ENCODE data around the gene ADAMTS13. TPM values are rescaled to one million over a fixed set of nuclear protein-coding genes. Genes with fewer than 3 reads are reported as not detected.
A peak's percentile ranks its signal among the peaks of the same experiment; 100 is the strongest.

ADAMTS13 gene
- total and polyA plus RNA-seq, 9 of the 15 experiments (the other 6 are each of a cell fraction or from before 2014, with no cell fraction given), result 0.03 to 0.20 (median 0.04) TPM; not detected in 4

DNA sequence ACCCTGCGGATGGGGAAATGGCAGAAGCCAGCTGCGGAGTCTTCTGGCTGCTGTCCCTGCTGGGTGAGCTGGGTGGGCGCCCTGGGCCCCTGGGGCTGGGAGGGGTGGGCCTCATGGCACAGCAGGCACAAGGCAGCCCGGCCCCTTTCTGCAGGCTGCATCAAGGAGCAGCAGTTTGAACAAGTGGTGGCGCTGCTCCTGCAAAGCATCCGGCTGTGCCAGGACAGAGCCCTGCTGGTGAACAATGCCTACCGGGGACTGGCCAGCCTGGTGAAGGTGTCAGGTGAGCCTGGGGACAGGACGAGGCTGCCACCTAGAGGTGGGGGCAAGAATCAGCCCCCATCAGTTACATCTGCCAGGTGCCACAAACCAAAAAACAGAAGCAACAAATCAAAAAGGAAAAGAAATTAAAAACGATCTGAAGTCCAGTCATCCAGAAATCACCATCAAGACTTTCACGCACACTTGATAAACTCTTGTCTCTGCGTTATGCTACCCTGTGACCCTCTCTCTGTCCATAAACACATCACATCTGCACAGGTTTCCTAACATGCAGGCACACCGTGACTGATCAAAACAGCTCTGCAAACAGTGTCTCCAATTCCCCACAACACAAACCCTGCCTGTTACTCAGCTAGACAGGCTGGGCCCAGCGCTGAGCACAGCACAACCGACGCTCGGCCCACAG lies 18.3 kb upstream of the ADAMTS13 start (continued):
- TF ChIP-seq KDM4B (IDR thresholded peaks at IDR 0.05; ENCODE audit: borderline replicate concordance in 2 of 2, low read depth in 1 of 2) (no peak), GTF2F1 (IDR thresholded peaks at IDR 0.05; ENCODE audit: low read depth, low read length) (no peak), ZNF586 (CRISPR knock-in tag; conservative IDR thresholded peaks at IDR 0.05) (no peak), CSDE1 (IDR thresholded peaks at IDR 0.05) (no peak), FOXJ3 (CRISPR knock-in tag; IDR thresholded peaks at IDR 0.05) (no peak), ZNF184 (CRISPR knock-in tag; IDR thresholded peaks at IDR 0.05) (no peak), SMAD4 (CRISPR knock-in tag; conservative IDR thresholded peaks at IDR 0.05) (no peak), KDM5B (IDR thresholded peaks at IDR 0.05; ENCODE audit: insufficient replicate concordance, low read depth, low read length) (no peak), CHD2 (IDR thresholded peaks at IDR 0.05; ENCODE audit: low read depth, low read length) (no peak), RB1 (IDR thresholded peaks at IDR 0.05; ENCODE audit: low read depth) (0 out of 2 replicates have a peak, but pooled peaks have one; percentile 18), OTX1 (CRISPR knock-in tag; IDR thresholded peaks at IDR 0.05) (no peak), SIX5 (IDR thresholded peaks at IDR 0.05; ENCODE audit: borderline replicate concordance in 1 of 2, insufficient read depth in 1 of 2, low read depth in 1 of 2, low read length in 2 of 2) (no peak), ZNF384 (IDR thresholded peaks at IDR 0.05; ENCODE audit: low read depth, low read length) (no peak), ATF1 (CRISPR knock-in tag; IDR thresholded peaks at IDR 0.05) (no peak), ATF1 (tag; IDR thresholded peaks at IDR 0.05) (no peak), KLF16 (IDR thresholded peaks at IDR 0.05) (0 out of 2 replicates have a peak, but pooled peaks have one; percentile 25), CBFA2T2 (conservative IDR thresholded peaks at IDR 0.05) (no peak), RAD21 (CRISPR knock-in tag; conservative IDR thresholded peaks at IDR 0.05 in 1 of 2, IDR thresholded peaks at IDR 0.05 in 1 of 2) (peak; percentile 39 to 62; a peak in 3 of 4 replicates)
- TF ChIP-seq, protein P1, sequence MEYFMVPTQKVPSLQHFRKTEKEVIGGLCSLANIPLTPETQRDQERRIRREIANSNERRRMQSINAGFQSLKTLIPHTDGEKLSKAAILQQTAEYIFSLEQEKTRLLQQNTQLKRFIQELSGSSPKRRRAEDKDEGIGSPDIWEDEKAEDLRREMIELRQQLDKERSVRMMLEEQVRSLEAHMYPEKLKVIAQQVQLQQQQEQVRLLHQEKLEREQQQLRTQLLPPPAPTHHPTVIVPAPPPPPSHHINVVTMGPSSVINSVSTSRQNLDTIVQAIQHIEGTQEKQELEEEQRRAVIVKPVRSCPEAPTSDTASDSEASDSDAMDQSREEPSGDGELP (CRISPR knock-in tag; IDR thresholded peaks at IDR 0.05; ENCODE audit: borderline replicate concordance), result peak; percentile 48; the same call in 1 of the 2 replicates
- TF ChIP-seq, protein P2, sequence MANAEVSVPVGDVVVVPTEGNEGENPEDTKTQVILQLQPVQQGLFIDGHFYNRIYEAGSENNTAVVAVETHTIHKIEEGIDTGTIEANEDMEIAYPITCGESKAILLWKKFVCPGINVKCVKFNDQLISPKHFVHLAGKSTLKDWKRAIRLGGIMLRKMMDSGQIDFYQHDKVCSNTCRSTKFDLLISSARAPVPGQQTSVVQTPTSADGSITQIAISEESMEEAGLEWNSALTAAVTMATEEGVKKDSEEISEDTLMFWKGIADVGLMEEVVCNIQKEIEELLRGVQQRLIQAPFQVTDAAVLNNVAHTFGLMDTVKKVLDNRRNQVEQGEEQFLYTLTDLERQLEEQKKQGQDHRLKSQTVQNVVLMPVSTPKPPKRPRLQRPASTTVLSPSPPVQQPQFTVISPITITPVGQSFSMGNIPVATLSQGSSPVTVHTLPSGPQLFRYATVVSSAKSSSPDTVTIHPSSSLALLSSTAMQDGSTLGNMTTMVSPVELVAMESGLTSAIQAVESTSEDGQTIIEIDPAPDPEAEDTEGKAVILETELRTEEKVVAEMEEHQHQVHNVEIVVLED (CRISPR knock-in tag; IDR thresholded peaks at IDR 0.05), result no peak
- TF ChIP-seq, protein P3, sequence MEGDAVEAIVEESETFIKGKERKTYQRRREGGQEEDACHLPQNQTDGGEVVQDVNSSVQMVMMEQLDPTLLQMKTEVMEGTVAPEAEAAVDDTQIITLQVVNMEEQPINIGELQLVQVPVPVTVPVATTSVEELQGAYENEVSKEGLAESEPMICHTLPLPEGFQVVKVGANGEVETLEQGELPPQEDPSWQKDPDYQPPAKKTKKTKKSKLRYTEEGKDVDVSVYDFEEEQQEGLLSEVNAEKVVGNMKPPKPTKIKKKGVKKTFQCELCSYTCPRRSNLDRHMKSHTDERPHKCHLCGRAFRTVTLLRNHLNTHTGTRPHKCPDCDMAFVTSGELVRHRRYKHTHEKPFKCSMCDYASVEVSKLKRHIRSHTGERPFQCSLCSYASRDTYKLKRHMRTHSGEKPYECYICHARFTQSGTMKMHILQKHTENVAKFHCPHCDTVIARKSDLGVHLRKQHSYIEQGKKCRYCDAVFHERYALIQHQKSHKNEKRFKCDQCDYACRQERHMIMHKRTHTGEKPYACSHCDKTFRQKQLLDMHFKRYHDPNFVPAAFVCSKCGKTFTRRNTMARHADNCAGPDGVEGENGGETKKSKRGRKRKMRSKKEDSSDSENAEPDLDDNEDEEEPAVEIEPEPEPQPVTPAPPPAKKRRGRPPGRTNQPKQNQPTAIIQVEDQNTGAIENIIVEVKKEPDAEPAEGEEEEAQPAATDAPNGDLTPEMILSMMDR (IDR thresholded peaks at IDR 0.05 in 2 of 3, conservative IDR thresholded peaks at IDR 0.05 in 1 of 3; ENCODE audit: insufficient read depth in 2 of 3, low read depth in 1 of 3, low read length in 3 of 3), result peak; percentile 65 to 87 (median 77)
- TF ChIP-seq, protein P4, sequence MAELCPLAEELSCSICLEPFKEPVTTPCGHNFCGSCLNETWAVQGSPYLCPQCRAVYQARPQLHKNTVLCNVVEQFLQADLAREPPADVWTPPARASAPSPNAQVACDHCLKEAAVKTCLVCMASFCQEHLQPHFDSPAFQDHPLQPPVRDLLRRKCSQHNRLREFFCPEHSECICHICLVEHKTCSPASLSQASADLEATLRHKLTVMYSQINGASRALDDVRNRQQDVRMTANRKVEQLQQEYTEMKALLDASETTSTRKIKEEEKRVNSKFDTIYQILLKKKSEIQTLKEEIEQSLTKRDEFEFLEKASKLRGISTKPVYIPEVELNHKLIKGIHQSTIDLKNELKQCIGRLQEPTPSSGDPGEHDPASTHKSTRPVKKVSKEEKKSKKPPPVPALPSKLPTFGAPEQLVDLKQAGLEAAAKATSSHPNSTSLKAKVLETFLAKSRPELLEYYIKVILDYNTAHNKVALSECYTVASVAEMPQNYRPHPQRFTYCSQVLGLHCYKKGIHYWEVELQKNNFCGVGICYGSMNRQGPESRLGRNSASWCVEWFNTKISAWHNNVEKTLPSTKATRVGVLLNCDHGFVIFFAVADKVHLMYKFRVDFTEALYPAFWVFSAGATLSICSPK (IDR thresholded peaks at IDR 0.05; ENCODE audit: borderline replicate concordance), result no peak
